Endodermal cell (in vitro differentiated cells): ENCODE results near the gene GAB2. TPM values are rescaled to one million over a fixed set of nuclear protein-coding genes. Genes with fewer than 3 reads are reported as not detected.
A peak's percentile ranks its signal among the peaks of the same experiment; 100 is the strongest.

ENCODE experiments used
- DNase-seq: peaks from one replicate; pipeline ENCODE4 v3.0.0-alpha.2; 2017
- H3K27ac ChIP-seq: 2 replicates; pipeline ENCODE4 v1.5.1; 2013; ENCODE audit warnings: mild to moderate bottlenecking, low read depth, low read length, moderate library complexity
- H3K27me3 ChIP-seq: 2 replicates; pipeline ENCODE4 v1.6.1; 2013; ENCODE audit warnings: mild to moderate bottlenecking, low read length, moderate library complexity; ENCODE audit not compliant: insufficient read depth, control insufficient read depth, poor library complexity, severe bottlenecking
- H3K36me3 ChIP-seq: 2 replicates; pipeline ENCODE4 v1.7.0; 2013; ENCODE audit warnings: mild to moderate bottlenecking, low read length, moderate library complexity; ENCODE audit not compliant: control insufficient read depth, insufficient read depth
- H3K4me1 ChIP-seq: one replicate; pipeline ENCODE4 v1.7.0; 2013; ENCODE audit warnings: low read length; ENCODE audit not compliant: control insufficient read depth, insufficient read depth
- H3K4me3 ChIP-seq: 2 replicates; pipeline ENCODE4 v1.5.1; 2013; ENCODE audit warnings: mild to moderate bottlenecking, low read length, moderate library complexity
- H3K9ac ChIP-seq: 2 replicates; pipeline ENCODE4 v1.6.1; 2013; ENCODE audit warnings: mild to moderate bottlenecking, low read length, moderate library complexity; ENCODE audit not compliant: poor library complexity, severe bottlenecking; ENCODE audit errors: extremely low read depth
- H3K9me3 ChIP-seq: 2 replicates; pipeline ENCODE4 v1.6.1; 2013; ENCODE audit warnings: mild to moderate bottlenecking, low read length, moderate library complexity; ENCODE audit not compliant: control insufficient read depth
- H3K27ac Mint-ChIP-seq: 2 replicates; pipeline ENCODE4 v1.8.0; 2020; ENCODE audit warnings: mixed read lengths
- H3K27me3 Mint-ChIP-seq: 2 replicates; pipeline ENCODE4 v1.8.0; 2021; ENCODE audit warnings: mild to moderate bottlenecking, mixed read lengths; ENCODE audit not compliant: insufficient read depth
- H3K36me3 Mint-ChIP-seq: 2 replicates; pipeline ENCODE4 v1.8.0; 2020; ENCODE audit warnings: low read depth, mixed read lengths
- H3K4me1 Mint-ChIP-seq: 2 replicates; pipeline ENCODE4 v1.8.0; 2020; ENCODE audit warnings: mixed read lengths
- H3K4me3 Mint-ChIP-seq: 2 replicates; pipeline ENCODE4 v1.8.0; 2020; ENCODE audit warnings: mild to moderate bottlenecking, moderate library complexity, mixed read lengths
- H3K9me3 Mint-ChIP-seq: 2 replicates; pipeline ENCODE4 v1.8.0; 2020; ENCODE audit warnings: mild to moderate bottlenecking, mixed read lengths
- WGBS, 2 experiments: methylation state at CpG; one replicate each; pipeline versions ENCODE4 v1.1.5 to v1.1.7; 2013; ENCODE audit warnings: missing lambda C conversion rate in 2 of 2, mixed read lengths in 1 of 2; ENCODE audit not compliant: insufficient coverage in 1 of 2, insufficient read length in 1 of 2; 5-methylcytosine and 5-hydroxymethylcytosine counted together
- total RNA-seq, 2 donors: library from RNA; stranded (reverse); fragmentation: NEBNext Ultra II Directional in 1 of 2; extraction: Animal tissue kit (Norgen Biotek cat#: 25700) in 1 of 2; gene quantifications; 2 replicates in 1 of 2; 3 replicates in 1 of 2; pipeline ENCODE4 v1.2.1, GENCODE V29; 2021
- TF ChIP-seq, protein P1 (sequence below): fragments of 200-600 bp; sonication (generic); conservative IDR thresholded peaks from 2 replicates; pipeline ENCODE4 v1.5.0; 2021; ENCODE audit warnings: antibody characterized with exemption, mild to moderate bottlenecking

Gene GAB2
- total RNA-seq, 2 donors from 2014 or later: 26.9 to 62.8 TPM

DNA sequence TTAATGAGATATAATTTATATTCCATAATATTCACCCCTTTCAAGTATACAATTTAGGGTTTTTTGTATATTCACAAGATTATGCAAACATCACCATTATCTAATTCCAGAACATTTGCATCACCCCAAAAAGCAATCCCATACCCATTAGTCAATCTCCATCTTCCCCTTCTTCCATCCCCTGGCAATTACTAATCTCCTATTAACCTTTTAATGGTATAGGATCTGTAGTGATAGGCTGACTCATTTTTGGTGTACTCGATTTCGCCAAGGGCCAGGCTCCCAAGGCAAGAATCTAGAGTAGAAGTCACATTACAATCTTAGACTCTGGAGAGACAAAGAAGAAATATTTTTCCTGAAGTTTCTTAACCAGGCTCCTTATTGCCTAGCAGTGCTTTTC lies 113.4 kb downstream of the GAB2 start:
- no peaks in the 10 kb centered on the region for H3K4me1 ChIP-seq
- no peak overlapping the region for H3K9ac ChIP-seq
- peaks cover 5% of the 10 kb centered on the region for H3K9me3 ChIP-seq
- no peak overlapping the region for H3K27ac ChIP-seq
- Mint-ChIP-seq H3K4me1 (peaks cover 7% of the 10 kb centered on the region), H3K9me3 (no peaks in the 10 kb centered on the region), H3K27ac (no peak overlapping the region), H3K36me3 (peaks cover 4% of the 10 kb centered on the region), H3K4me3 (no peak overlapping the region), H3K27me3 (no peaks in the 10 kb centered on the region)
- WGBS, 2 experiments: 93% methylated on average over 2 of the region's 2 CpGs; no CpG with 5 or more reads in 1 of the 2 experiments
- H3K27me3 ChIP-seq: no peaks in the 10 kb centered on the region
- DNase-seq: no peak
- H3K36me3 ChIP-seq: peaks cover 6% of the 10 kb centered on the region
- H3K4me3 ChIP-seq: no peak overlapping the region
- TF ChIP-seq, protein P1, sequence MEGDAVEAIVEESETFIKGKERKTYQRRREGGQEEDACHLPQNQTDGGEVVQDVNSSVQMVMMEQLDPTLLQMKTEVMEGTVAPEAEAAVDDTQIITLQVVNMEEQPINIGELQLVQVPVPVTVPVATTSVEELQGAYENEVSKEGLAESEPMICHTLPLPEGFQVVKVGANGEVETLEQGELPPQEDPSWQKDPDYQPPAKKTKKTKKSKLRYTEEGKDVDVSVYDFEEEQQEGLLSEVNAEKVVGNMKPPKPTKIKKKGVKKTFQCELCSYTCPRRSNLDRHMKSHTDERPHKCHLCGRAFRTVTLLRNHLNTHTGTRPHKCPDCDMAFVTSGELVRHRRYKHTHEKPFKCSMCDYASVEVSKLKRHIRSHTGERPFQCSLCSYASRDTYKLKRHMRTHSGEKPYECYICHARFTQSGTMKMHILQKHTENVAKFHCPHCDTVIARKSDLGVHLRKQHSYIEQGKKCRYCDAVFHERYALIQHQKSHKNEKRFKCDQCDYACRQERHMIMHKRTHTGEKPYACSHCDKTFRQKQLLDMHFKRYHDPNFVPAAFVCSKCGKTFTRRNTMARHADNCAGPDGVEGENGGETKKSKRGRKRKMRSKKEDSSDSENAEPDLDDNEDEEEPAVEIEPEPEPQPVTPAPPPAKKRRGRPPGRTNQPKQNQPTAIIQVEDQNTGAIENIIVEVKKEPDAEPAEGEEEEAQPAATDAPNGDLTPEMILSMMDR: no peak

DNA sequence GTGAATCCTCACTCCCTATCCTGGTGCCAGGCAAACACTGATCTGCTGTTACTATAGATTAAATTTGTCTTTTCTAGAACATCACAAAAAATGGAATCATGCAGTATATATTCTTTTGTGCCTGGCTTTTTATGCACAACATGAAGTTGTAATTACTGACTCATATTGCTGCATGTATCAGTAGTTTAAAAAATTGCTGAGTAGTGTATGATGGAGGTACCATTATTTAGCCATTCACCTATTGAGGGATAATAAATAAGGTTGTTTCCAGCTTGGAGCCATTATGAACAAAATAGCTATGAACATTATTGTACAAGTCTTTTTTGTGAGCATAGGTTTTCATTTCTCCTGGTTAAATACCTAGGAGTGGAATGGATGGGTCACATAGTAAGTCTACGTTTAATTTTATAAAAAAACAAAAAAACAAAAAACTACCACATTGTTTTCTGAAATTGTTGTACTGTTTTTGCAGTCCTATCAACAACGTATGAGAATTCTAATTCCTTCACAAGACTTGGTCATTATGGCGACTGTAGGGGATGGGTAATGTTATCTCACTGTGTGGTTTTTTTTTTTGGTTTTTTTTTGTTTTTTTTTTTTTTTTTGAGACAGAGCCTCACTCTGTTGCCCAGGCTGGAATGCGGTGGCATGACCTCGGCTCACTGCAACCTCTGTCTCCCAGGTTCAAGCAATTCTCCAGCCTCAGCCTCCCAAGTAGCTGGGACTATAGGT lies 117.3 kb downstream of the GAB2 start:
- no peaks in the 10 kb centered on the region for H3K27me3 ChIP-seq
- TF ChIP-seq, protein P1: no peak
- H3K27ac Mint-ChIP-seq: no peak overlapping the region
- no peaks in the 10 kb centered on the region for H3K4me1 ChIP-seq
- WGBS, 2 experiments: 98 to 100% methylated on average over 2 to 5 of the region's 5 CpGs
- no peak for DNase-seq
- H3K27ac ChIP-seq: no peak overlapping the region
- H3K36me3 Mint-ChIP-seq: peaks cover 4% of the 10 kb centered on the region
- peaks cover 3% of the 10 kb centered on the region for H3K27me3 Mint-ChIP-seq
- H3K9ac ChIP-seq: no peak overlapping the region
- peaks cover 5% of the 10 kb centered on the region for H3K9me3 ChIP-seq
- H3K4me1 Mint-ChIP-seq: peaks cover 7% of the 10 kb centered on the region
- no peaks in the 10 kb centered on the region for H3K9me3 Mint-ChIP-seq
- no peak overlapping the region for H3K4me3 Mint-ChIP-seq
- H3K4me3 ChIP-seq: no peak overlapping the region
- H3K36me3 ChIP-seq: no peaks in the 10 kb centered on the region

DNA sequence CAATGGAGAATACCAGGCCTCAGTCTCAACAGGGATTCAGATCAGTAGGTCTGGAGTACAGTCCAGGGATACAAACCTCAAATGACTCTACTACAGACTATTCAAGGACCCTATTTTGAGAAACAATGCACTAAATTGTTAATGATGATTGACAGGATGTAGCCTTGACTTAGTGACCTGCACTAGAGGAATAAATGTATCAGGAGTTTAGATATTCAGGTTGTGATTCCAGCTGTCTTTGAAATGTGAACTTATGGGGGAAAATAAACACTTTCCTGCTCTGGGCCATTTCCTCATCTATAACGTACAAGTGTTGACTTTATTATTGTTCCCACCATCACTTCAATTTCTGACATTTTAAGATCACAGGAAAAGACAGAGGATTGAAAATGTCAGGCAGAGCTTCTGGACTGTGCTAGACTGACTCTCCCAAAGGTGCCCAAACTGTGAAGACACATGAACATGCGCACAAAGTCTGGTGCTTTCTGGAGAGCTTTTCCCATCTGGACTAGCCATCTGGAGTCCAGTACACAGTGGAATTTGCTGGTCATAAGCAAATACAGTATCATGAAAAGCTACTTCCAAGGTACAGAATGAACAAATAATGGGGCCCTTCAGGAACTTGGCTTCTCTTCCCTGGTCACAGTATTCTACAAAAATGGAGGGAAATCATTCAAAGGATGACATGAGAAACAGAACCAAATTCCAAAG lies 118.5 kb downstream of the GAB2 start:
- Mint-ChIP-seq H3K4me1 (peaks cover 7% of the 10 kb centered on the region), H3K36me3 (peaks cover 4% of the 10 kb centered on the region), H3K27ac (no peak overlapping the region), H3K4me3 (no peak overlapping the region), H3K27me3 (peaks cover 3% of the 10 kb centered on the region), H3K9me3 (no peaks in the 10 kb centered on the region)
- no peak for DNase-seq
- H3K27ac ChIP-seq: peak overlapping the region; percentile 74
- no peaks in the 10 kb centered on the region for H3K36me3 ChIP-seq
- H3K27me3 ChIP-seq: no peaks in the 10 kb centered on the region
- TF ChIP-seq, protein P1: no peak
- 99 to 100% methylated on average over 2 of the region's 2 CpGs for WGBS, 2 experiments
- no peak overlapping the region for H3K4me3 ChIP-seq
- H3K4me1 ChIP-seq: no peaks in the 10 kb centered on the region
- no peak overlapping the region for H3K9ac ChIP-seq
- peaks cover 5% of the 10 kb centered on the region for H3K9me3 ChIP-seq
